Neural progenitor cell (in vitro differentiated cells): ENCODE measurements around the gene MEGF10.

ENCODE experiments used
- CTCF ChIP-seq: fragments of 200-600 bp; sonication (generic); IDR thresholded peaks from 2 replicates; pipeline ENCODE4 v1.5.1; 2017; ENCODE audit warnings: antibody characterized with exemption, mild to moderate bottlenecking
- EZH2 ChIP-seq: fragments of 200-600 bp; sonication (generic); IDR thresholded peaks from 2 replicates; pipeline ENCODE4 v1.6.1; 2017; ENCODE audit warnings: antibody characterized with exemption, mild to moderate bottlenecking, moderate library complexity

- TF ChIP-seq CTCF = no peak
- TF ChIP-seq EZH2 = no peak
Observed at GRCh38 chr5:127417528-127417927, 126.9 kb downstream of the MEGF10 start.
